ENCODE measurements around the gene YDJC.
A peak's percentile ranks its signal among the peaks of the same experiment; 100 is the strongest.
"Not testable (repeated sequence)": the region's sequence is repeated elsewhere in the genome, so short reads cannot be mapped to it uniquely, and the experiment has no call there.

The YDJC gene

GRCh38 chr22:21629255-21630149, at the start of gene YDJC:
YDJC (minus strand) TSS chr22:21630022; CDS start chr22:21630014, 8 bp downstream.
- peak; percentile 89 to 93 for DNase-seq (ENCODE audit: low read depth in 2 of 2)

GRCh38 chr22:21679383-21679782, 49.6 kb upstream of the YDJC start:
- DNase-seq (ENCODE audit: low read depth in 2 of 2) = no peak

GRCh38 chr22:21678842-21679241, 49.0 kb upstream of the YDJC start:
- not testable (repeated sequence) for DNase-seq (ENCODE audit: low read depth in 2 of 2)

GRCh38 chr22:21677606-21678443, 48.0 kb upstream of the YDJC start:
- DNase-seq (ENCODE audit: low read depth in 2 of 2) = no peak

- no peak for DNase-seq (ENCODE audit: low read depth in 2 of 2)
These were observed 44.9 kb upstream of the YDJC start for GRCh38 chr22:21674638-21675245.

GRCh38 chr22:21673534-21674321, 43.9 kb upstream of the YDJC start:
- no peak for DNase-seq (ENCODE audit: low read depth in 2 of 2)

GRCh38 chr22:21672107-21672629, 42.3 kb upstream of the YDJC start:
- no peak for DNase-seq (ENCODE audit: low read depth in 2 of 2)

GRCh38 chr22:21669026-21669425, 39.2 kb upstream of the YDJC start:
- no peak for DNase-seq (ENCODE audit: low read depth in 2 of 2)

GRCh38 chr22:21666786-21667185, 37.0 kb upstream of the YDJC start:
- DNase-seq (ENCODE audit: low read depth in 2 of 2) = no peak

GRCh38 chr22:21665047-21665851, 35.4 kb upstream of the YDJC start:
- no peak for DNase-seq (ENCODE audit: low read depth in 2 of 2)

- no peak for DNase-seq (ENCODE audit: low read depth in 2 of 2)
These were observed 33.9 kb upstream of the YDJC start for GRCh38 chr22:21663738-21664137.

- no peak for DNase-seq (ENCODE audit: low read depth in 2 of 2)
These were observed 32.2 kb upstream of the YDJC start for GRCh38 chr22:21661991-21662390.

GRCh38 chr22:21660904-21661303, 31.1 kb upstream of the YDJC start:
- DNase-seq (ENCODE audit: low read depth in 2 of 2) = no peak

- DNase-seq (ENCODE audit: low read depth in 2 of 2) = no peak
These were observed 30.2 kb upstream of the YDJC start for GRCh38 chr22:21659864-21660525.

GRCh38 chr22:21657360-21658032, 27.7 kb upstream of the YDJC start:
- peak; percentile 45 to 48 for DNase-seq (ENCODE audit: low read depth in 2 of 2)

- no peak for DNase-seq (ENCODE audit: low read depth in 2 of 2)
These were observed 27.2 kb upstream of the YDJC start for GRCh38 chr22:21657020-21657359.

GRCh38 chr22:21652547-21653545, 23.0 kb upstream of the YDJC start:
- DNase-seq (ENCODE audit: low read depth in 2 of 2) = no peak

- peak; percentile 59 to 65 for DNase-seq (ENCODE audit: low read depth in 2 of 2)
These were observed 22.3 kb upstream of the YDJC start for GRCh38 chr22:21652010-21652546.

Data from stimulated activated CD8-positive, alpha-beta memory T cell treated with anti-CD3 and anti-CD28 coated beads, Interleukin-7, amount 100 ng/mL, for 1 hour (primary cell).